Ovary (tissue), 9 donors: ENCODE data around the gene KISS1. TPM values are rescaled to one million over a fixed set of nuclear protein-coding genes. Genes with fewer than 3 reads are reported as not detected.

Source experiments
- DNase-seq, 5 donors: peaks; one replicate each; pipeline ENCODE4 v3.0.0-alpha.2; 2019 to 2020
- H3K27ac ChIP-seq, 2 donors: fragments of 200-600 bp; one replicate each; pipeline versions ENCODE4 v1.5.1 to v1.8.0; 2019 to 2022
- H3K27me3 ChIP-seq: fragments of 200-600 bp; one replicate; pipeline ENCODE4 v1.8.0; 2022
- H3K36me3 ChIP-seq: fragments of 200-600 bp; sonication (generic); one replicate; pipeline ENCODE4 v1.5.1; 2019
- H3K4me1 ChIP-seq: one replicate; pipeline ENCODE4 v1.8.1; 2013; ENCODE audit warnings: mild to moderate bottlenecking, moderate library complexity; ENCODE audit not compliant: insufficient read depth
- H3K4me3 ChIP-seq: fragments of 200-600 bp; sonication (generic); one replicate; pipeline ENCODE4 v1.5.1; 2017
- H3K9me3 ChIP-seq, 2 donors: fragments of 200-600 bp in 1 of 2; sonication (generic) in 1 of 2; one replicate each; pipeline versions ENCODE4 v1.5.1 to v1.8.1; 2013 to 2019; ENCODE audit warnings: mild to moderate bottlenecking in 1 of 2, moderate library complexity in 1 of 2
- CTCF ChIP-seq, 3 donors: fragments of 450-650 bp in 2 of 3; fragments of 200-600 bp in 1 of 3; IDR thresholded peaks; one replicate each; pipeline versions ENCODE4 v1.5.1 to v1.8.0; 2016 to 2022; ENCODE audit warnings: antibody characterized with exemption in 3 of 3, mild to moderate bottlenecking in 1 of 3
- EP300 ChIP-seq: sonication (generic); formaldehyde crosslinking; IDR thresholded peaks from one replicate; pipeline ENCODE4 v1.6.1; 2017; ENCODE audit warnings: antibody characterized with exemption
- POLR2A ChIP-seq: fragments of 450-650 bp; IDR thresholded peaks from one replicate; pipeline ENCODE4 v1.6.1; 2017; ENCODE audit warnings: antibody characterized with exemption, mild to moderate bottlenecking, moderate library complexity
- WGBS, 3 donors: extraction: QIAGEN DNeasy Blood & Tissue Kit in 1 of 3; methylation state at CpG; one replicate each; pipeline versions ENCODE4 v1.1.5 to v1.1.7; 2013 to 2017; 5-methylcytosine and 5-hydroxymethylcytosine counted together
- intact Hi-C, 4 donors: fragments of 100-400 bp; cut with DNase I; formaldehyde crosslinking; loops; one replicate each; pipeline versions ENCODE4 v1.11.0 to v1.15.1; 2022 to 2023
- polyA plus RNA-seq, 2 donors: library from polyadenylated mRNA; stranded (reverse); fragments of 200-250 nt in 1 of 2; fragments of 350-450 nt in 1 of 2; fragmentation: Illumina TruSeq in 1 of 2; extraction: RNeasy Lipid Tissue Mini Kit (QIAGEN cat#74804) in 1 of 2; gene quantifications; one replicate each; pipeline ENCODE4 v1.2.3, GENCODE V29; 2013 to 2014
- total RNA-seq, 7 donors: library from RNA; depleted of rRNA in 2 of 7; stranded (reverse); fragments of >200 nt in 2 of 7; fragmentation: NEBNext Ultra II Directional in 3 of 7; extraction: Animal tissue kit (Norgen Biotek cat#: 25700) in 3 of 7; gene quantifications; one replicate each; pipeline versions ENCODE4 v1.1.0 to v1.2.4, GENCODE V29; 2016 to 2023
- donor health status: DM: no; HTN: no; CAD: no; lungs with moderate emphysema.
- donor health status: DM: no; HTN: no; CAD: no.
- donor health status: Bipolar disorder and iron deficiency.
- donor health status: DM: yes; HTN: yes; CAD: no.
- donor health status: DM: no; HTN: no; CAD: no.
- donor health status: DM: yes; HTN: yes; CAD: no.

KISS1 gene
- total and polyA plus RNA-seq, 9 donors: 0.35 TPM; not detected in 8

GRCh38 chr1:204149635-204150565 lies 46.4 kb downstream of the KISS1 start:
- intact Hi-C loops: loop anchor here in 1 of 4 donors (5.0 kb wide), 1 partner anchor 47 kb away; the partner anchor contains the start of gene KISS1
- peak overlapping the region in 1 of 2 donors; percentile 83 for H3K27ac ChIP-seq
- H3K27me3 ChIP-seq: no peaks in the 10 kb centered on the region
- no peaks in the 10 kb centered on the region for H3K9me3 ChIP-seq
- 69 to 75% (median 70%) methylated on average over 16 of the region's 16 CpGs for WGBS, 3 donors
- no peaks in the 10 kb centered on the region for H3K36me3 ChIP-seq
- peaks cover 10% of the 10 kb centered on the region for H3K4me1 ChIP-seq
- H3K4me3 ChIP-seq: no peak overlapping the region
- peak in 3 of 5 donors; percentile 37 to 53 (median 41) for DNase-seq
- TF ChIP-seq POLR2A: no peak
- no peak for TF ChIP-seq EP300
- no peak for TF ChIP-seq CTCF (IDR thresholded peaks at IDR 0.05)

GRCh38 chr1:204149107-204149506 lies 47.2 kb downstream of the KISS1 start:
- H3K27ac ChIP-seq: no peak overlapping the region
- intact Hi-C loops: loop anchor here in 1 of 4 donors (5.0 kb wide), 1 partner anchor 48 kb away; the partner anchor contains the start of gene KISS1
- DNase-seq: peak in 1 of 5 donors; percentile 20

GRCh38 chr1:204147406-204148383 lies 48.6 kb downstream of the KISS1 start:
- Histone ChIP-seq H3K27me3 (no peaks in the 10 kb centered on the region), H3K27ac (no peak overlapping the region), H3K4me1 (peaks cover 14% of the 10 kb centered on the region), H3K36me3 (no peaks in the 10 kb centered on the region), H3K9me3 (no peaks in the 10 kb centered on the region), H3K4me3 (no peak overlapping the region)
- peak in 2 of 5 donors; percentile 13 to 21 for DNase-seq
- TF ChIP-seq EP300: no peak
- TF ChIP-seq POLR2A: no peak
- TF ChIP-seq CTCF (IDR thresholded peaks at IDR 0.05): no peak
- WGBS, 3 donors: 78 to 86% (median 82%) methylated on average over 13 of the region's 13 CpGs
- intact Hi-C loops: loop anchor here in 1 of 4 donors (5.0 kb wide), 1 partner anchor 50 kb away; the partner anchor contains the start of gene KISS1

More at GRCh38 chr1:204149107-204149506, 47.2 kb downstream of the KISS1 start:
- Histone ChIP-seq H3K36me3 (no peaks in the 10 kb centered on the region), H3K4me1 (peaks cover 10% of the 10 kb centered on the region), H3K27me3 (no peaks in the 10 kb centered on the region), H3K4me3 (no peak overlapping the region), H3K9me3 (no peaks in the 10 kb centered on the region)
- TF ChIP-seq EP300: no peak
- TF ChIP-seq POLR2A: no peak
- no peak for TF ChIP-seq CTCF (IDR thresholded peaks at IDR 0.05)
- 76 to 90% (median 80%) methylated on average over 2 of the region's 2 CpGs for WGBS, 3 donors

GRCh38 chr1:204146965-204147364 lies 49.3 kb downstream of the KISS1 start:
- H3K4me1 ChIP-seq: peaks cover 10% of the 10 kb centered on the region
- no peak overlapping the region for H3K27ac ChIP-seq
- intact Hi-C loops: loop anchor here in 1 of 4 donors (5.0 kb wide), 1 partner anchor 50 kb away; the partner anchor contains the start of gene KISS1
- TF ChIP-seq EP300 (no peak), CTCF (IDR thresholded peaks at IDR 0.05) (no peak), POLR2A (no peak)
- H3K36me3 ChIP-seq: no peaks in the 10 kb centered on the region
- H3K4me3 ChIP-seq: no peak overlapping the region
- 72 to 78% (median 75%) methylated on average over 7 of the region's 7 CpGs for WGBS, 3 donors
- no peaks in the 10 kb centered on the region for H3K9me3 ChIP-seq
- DNase-seq: peak in 2 of 5 donors; percentile 23 to 37
- H3K27me3 ChIP-seq: no peaks in the 10 kb centered on the region
